ENCODE measurements around the gene OTOP2.

DNA sequence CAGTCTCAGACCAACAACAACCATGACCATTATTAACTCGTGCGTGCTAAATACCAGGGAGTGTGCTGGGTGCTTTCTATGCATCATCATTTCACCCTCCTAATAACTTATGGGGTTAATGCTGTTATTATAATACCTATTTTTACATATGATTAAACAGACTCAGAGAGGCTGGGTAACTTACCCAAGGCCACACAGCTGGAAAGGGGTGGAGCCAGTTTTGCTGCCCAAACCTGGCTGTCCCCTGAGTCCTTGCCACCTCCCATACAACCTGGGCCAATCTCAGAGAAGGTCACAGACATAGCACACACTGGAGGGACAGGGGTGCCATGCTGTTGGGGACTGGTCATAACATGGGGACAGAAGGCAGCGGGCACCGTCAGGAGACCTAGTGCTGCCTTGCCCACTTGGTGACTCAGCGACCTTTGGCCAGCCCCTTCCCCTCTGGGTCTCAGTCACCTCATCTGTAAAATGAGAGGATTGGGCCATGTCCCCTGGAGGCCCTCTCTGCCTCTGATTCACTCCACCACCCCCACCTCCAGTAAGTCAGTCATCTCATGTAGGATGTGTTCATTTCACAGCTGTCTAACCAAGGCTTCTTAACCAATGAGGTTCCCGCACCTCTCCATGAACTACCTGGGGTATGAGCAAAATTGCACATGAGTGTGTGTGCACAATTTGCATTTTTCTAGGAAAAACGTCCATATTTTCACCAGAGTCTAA is 19.2 kb upstream of the OTOP2 start:
- TF ChIP-seq JUN (IDR thresholded peaks at IDR 0.05; ENCODE audit: borderline replicate concordance, low read depth, low read length), result no peak
- no peak for TF ChIP-seq JUN (CRISPR knock-in tag; IDR thresholded peaks at IDR 0.05; ENCODE audit: borderline replicate concordance)
- no peak for TF ChIP-seq RAD21 (CRISPR knock-in tag; conservative IDR thresholded peaks at IDR 0.05 in 1 of 2, IDR thresholded peaks at IDR 0.05 in 1 of 2)
- no peak for TF ChIP-seq HNRNPK (IDR thresholded peaks at IDR 0.05; ENCODE audit: low read depth, low read length, poor library complexity, severe bottlenecking)
- no peak for TF ChIP-seq POLR2A (conservative IDR thresholded peaks at IDR 0.05)
